SK-N-SH (cell line): ENCODE measurements around the gene KLHL2. TPM values are rescaled to one million over a fixed set of nuclear protein-coding genes. Genes with fewer than 3 reads are reported as not detected.

Experiments
- CHD2 ChIP-seq: fragments of 150-350 bp; IDR thresholded peaks from 2 replicates; pipeline ENCODE4 v1.6.1; 2018; ENCODE audit warnings: low read length; ENCODE audit not compliant: partially characterized antibody
- ELF1 ChIP-seq: IDR thresholded peaks from 2 replicates; pipeline ENCODE4 v1.4.0; 2012
- FOSL2 ChIP-seq: IDR thresholded peaks from 2 replicates; pipeline ENCODE4 v1.4.0; 2012; ENCODE audit warnings: low read depth, mild to moderate bottlenecking, moderate library complexity, borderline replicate concordance
- FOXJ3 ChIP-seq: sonication (generic); formaldehyde crosslinking; IDR thresholded peaks from 2 replicates; pipeline ENCODE4 v1.5.1; 2020; ENCODE audit warnings: mild to moderate bottlenecking, missing genetic modification reagents
- FOXM1 ChIP-seq: IDR thresholded peaks from 2 replicates; pipeline ENCODE4 v1.4.0; 2012; ENCODE audit warnings: low read depth, mild to moderate bottlenecking
- GABPA ChIP-seq: IDR thresholded peaks from 2 replicates; pipeline ENCODE4 v1.4.0; 2012; ENCODE audit warnings: low read depth, mild to moderate bottlenecking
- JUND ChIP-seq: IDR thresholded peaks from 2 replicates; pipeline ENCODE4 v1.4.0; 2012
- MEF2A ChIP-seq: IDR thresholded peaks from 2 replicates; pipeline ENCODE4 v1.4.0; 2012; ENCODE audit warnings: low read depth, borderline replicate concordance
- MXI1 ChIP-seq: IDR thresholded peaks from 2 replicates; pipeline ENCODE4 v1.6.1; 2012; ENCODE audit warnings: mild to moderate bottlenecking, low read depth, low read length, improper control_type of control experiment
- PBX3 ChIP-seq: IDR thresholded peaks from 2 replicates; pipeline ENCODE4; 2012
- RAD21 ChIP-seq: IDR thresholded peaks from 2 replicates; pipeline ENCODE4 v1.6.1; 2012; ENCODE audit warnings: mild to moderate bottlenecking, low read length
- RFX5 ChIP-seq: IDR thresholded peaks from 2 replicates; pipeline ENCODE4 v1.6.1; 2012; ENCODE audit warnings: mild to moderate bottlenecking, improper control_type of control experiment, low read length
- SIN3A ChIP-seq: IDR thresholded peaks from 2 replicates; pipeline ENCODE4 v1.6.1; 2012; ENCODE audit warnings: low read depth, mild to moderate bottlenecking, low read length, moderate library complexity, borderline replicate concordance
- TAF1 ChIP-seq: IDR thresholded peaks from 2 replicates; pipeline ENCODE4 v1.6.1; 2012; ENCODE audit warnings: low read depth, mild to moderate bottlenecking, low read length, moderate library complexity, borderline replicate concordance
- TCF12 ChIP-seq: IDR thresholded peaks from 2 replicates; pipeline ENCODE4 v1.4.0; 2012
- TEAD4 ChIP-seq: IDR thresholded peaks from 2 replicates; pipeline ENCODE4 v1.4.0; 2012; ENCODE audit warnings: mild to moderate bottlenecking, borderline replicate concordance; ENCODE audit not compliant: insufficient read depth
- USF1 ChIP-seq: IDR thresholded peaks from 2 replicates; pipeline ENCODE4 v1.4.0; 2012; ENCODE audit warnings: low read depth, borderline replicate concordance
- YY1 ChIP-seq: IDR thresholded peaks from 2 replicates; pipeline ENCODE4 v1.4.0; 2012; ENCODE audit warnings: low read depth, mild to moderate bottlenecking
- polyA plus RNA-seq, 3 experiments: library from polyadenylated mRNA; depleted of rRNA; stranded (reverse); fragments of >200 nt; gene quantifications; 2 replicates each; pipeline ENCODE4 v1.2.3, GENCODE V29; 2012
- TF ChIP-seq, protein P1 (sequence below): fragments of 200-600 bp; sonication (generic); IDR thresholded peaks from 2 replicates; pipeline ENCODE4 v1.6.1; 2017; ENCODE audit warnings: antibody characterized with exemption, mild to moderate bottlenecking, moderate library complexity

The KLHL2 gene
- polyA plus RNA-seq, 1 of the 3 experiments (the other 2 are of a cell fraction) = 25.0 TPM

DNA sequence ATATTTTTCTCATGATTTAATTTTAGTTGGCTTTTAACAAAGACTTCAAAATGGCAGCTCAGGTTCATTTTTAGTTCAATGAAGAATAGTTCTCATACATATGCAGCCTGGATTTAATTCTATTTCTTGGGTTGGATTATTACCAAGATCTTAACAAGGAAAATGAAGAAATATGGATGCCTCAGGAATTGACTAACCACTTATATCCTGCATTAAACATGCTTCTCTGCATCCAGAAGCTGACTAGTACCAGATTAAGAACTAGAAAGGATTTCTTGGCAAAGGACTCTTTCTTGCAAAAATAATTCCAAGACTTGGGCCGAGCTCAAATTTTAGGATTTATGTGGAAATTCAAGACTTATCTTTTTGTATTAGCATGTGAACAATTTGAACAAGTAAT, 5.6 kb upstream of the KLHL2 start (continued):
- TF ChIP-seq RAD21 (no peak), TCF12 (peak; percentile 78), TEAD4 (peak; percentile 35; the same call in 1 of the 2 replicates), FOXJ3 (CRISPR knock-in tag) (no peak), MEF2A (no peak), TAF1 (no peak), FOXM1 (peak; percentile 73; the same call in 1 of the 2 replicates), JUND (peak; percentile 33; the same call in 1 of the 2 replicates), FOSL2 (0 out of 2 replicates have a peak, but pooled peaks have one; percentile 11), YY1 (peak; percentile 44; the same call in 1 of the 2 replicates), RFX5 (no peak), MXI1 (no peak), PBX3 (peak; percentile 59), GABPA (no peak), USF1 (no peak), CHD2 (no peak), ELF1 (no peak), SIN3A (no peak)
- TF ChIP-seq, protein P1, sequence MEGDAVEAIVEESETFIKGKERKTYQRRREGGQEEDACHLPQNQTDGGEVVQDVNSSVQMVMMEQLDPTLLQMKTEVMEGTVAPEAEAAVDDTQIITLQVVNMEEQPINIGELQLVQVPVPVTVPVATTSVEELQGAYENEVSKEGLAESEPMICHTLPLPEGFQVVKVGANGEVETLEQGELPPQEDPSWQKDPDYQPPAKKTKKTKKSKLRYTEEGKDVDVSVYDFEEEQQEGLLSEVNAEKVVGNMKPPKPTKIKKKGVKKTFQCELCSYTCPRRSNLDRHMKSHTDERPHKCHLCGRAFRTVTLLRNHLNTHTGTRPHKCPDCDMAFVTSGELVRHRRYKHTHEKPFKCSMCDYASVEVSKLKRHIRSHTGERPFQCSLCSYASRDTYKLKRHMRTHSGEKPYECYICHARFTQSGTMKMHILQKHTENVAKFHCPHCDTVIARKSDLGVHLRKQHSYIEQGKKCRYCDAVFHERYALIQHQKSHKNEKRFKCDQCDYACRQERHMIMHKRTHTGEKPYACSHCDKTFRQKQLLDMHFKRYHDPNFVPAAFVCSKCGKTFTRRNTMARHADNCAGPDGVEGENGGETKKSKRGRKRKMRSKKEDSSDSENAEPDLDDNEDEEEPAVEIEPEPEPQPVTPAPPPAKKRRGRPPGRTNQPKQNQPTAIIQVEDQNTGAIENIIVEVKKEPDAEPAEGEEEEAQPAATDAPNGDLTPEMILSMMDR = no peak
